ENCODE data around the gene MYL9. TPM values are rescaled to one million over a fixed set of nuclear protein-coding genes. Genes with fewer than 3 reads are reported as not detected.
"Not testable (repeated sequence)": the region's sequence is repeated elsewhere in the genome, so short reads cannot be mapped to it uniquely, and the experiment has no call there.

MYL9 gene
- total RNA-seq: 0.78 TPM

DNA sequence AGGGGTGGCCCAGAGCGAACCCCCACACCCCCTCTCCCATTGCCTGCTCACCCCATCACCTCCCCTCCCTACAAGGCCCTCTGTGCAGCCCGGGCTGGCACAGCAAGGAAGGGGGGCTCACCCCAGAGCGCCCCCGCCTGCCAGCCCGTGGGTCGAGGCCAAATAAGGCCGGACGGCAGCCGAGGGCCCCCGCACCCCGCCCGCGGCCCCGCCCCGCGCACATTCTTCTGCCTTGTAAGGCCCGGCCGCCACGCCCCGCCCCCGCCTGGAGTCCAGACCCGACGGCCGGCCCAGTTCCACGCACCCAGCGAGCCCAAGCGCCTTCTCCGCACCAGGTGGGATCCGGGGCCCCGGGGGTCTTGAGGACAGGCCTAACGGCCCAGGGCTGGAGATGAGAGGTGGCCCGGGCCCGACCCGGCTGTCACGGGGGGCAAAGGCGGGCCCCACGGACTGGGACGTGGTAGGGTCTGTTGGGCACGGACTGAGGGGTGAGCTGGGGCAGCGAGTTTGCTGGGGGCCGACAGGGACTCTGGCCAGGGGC is at the start of gene MYL9:
MYL9 (plus strand) TSS at position 293 of the 541 bp plus-strand sequence. CDS start 3,366 bp downstream, outside the sequence.
- no peak for DNase-seq

GRCh38 chr20:36491901-36492617 is 49.3 kb upstream of the MYL9 start:
- DNase-seq: no peak

GRCh38 chr20:36493051-36493800 is 48.1 kb upstream of the MYL9 start:
- DNase-seq: no peak

- peak; percentile 30 for DNase-seq
Observed at GRCh38 chr20:36493801-36494114, 47.6 kb upstream of the MYL9 start.

- no peak for DNase-seq
Observed at GRCh38 chr20:36496707-36497669, 44.3 kb upstream of the MYL9 start.

DNA sequence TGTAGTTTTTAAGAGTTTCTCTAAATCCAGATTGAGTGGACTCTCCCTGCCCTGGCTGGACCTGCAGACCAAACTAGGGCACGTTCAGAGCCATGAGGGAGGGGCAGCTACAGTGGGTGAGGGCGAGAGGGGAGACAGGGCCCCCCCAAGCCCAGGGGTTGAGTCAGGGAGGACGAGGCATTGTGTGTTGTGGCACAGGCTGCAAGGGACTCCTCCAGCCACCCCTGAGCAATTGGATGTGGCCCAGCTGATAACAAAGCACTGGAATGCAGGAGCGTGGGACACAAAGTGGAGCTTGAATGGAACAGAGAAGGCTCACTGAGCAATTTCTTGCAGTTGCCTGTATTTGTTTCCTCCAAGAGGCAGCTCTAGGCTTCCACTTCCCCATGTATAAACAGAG is 43.5 kb upstream of the MYL9 start:
- no peak for DNase-seq

DNA sequence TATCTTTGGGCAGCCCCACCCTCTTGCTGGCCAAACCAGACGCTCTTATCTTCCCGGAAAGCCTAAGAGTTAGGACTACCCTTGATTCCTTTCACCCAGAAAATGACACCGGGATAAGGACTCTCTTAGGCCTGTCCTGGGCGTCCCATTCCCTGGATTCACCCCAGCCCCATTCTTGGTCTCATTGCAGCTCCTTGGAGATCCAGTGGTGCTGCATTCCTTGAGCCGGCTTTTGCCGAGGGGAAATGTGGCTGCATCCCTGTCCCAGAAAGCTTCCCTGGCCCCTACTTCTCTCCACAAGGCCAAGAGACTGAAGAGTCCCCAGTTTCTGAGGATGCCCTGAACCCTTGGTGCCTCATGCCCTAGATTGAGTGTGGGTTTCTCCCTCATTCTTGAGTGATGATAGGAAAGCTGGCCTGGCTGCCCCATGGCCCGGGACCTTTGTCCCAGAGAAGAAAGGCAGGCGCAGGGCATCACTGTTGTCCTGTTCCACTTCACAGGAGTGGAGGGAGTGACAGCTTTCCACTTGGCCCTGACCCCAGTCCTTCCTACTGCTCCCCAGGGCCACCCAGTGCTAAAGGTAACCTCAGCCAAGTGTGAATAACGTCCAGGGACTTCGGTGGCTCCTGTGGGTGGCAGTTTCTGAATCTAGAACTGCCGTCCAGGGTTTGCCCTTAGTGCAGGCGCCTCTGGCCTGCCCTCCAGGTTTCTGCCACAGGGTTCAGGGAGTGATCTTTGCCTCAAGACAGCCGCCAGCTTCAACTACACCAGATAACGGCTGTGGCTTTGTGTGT is 42.7 kb upstream of the MYL9 start:
- DNase-seq: no peak

DNA sequence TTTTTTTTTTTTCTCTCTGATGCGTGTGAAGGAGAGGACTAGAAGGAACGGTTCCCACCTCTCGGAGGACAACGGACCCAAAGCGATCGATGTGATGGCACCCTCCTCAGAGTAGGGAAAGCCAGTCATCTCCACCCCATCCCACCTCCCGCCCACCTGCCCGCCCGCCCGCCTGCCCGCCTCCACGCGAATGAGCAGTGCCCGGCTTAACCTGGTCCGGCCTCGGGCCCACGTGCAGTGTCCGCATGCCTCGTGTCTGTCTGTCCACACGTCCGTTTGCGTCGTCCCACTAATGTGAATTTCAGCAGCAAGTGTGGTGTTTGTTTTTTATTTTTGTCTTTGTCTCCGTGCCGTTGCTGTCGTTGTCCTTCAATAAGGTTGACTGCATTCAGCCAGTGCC is 42.1 kb upstream of the MYL9 start:
- DNase-seq: no peak

- no peak for DNase-seq
Observed at GRCh38 chr20:36499723-36500501, 41.4 kb upstream of the MYL9 start.

GRCh38 chr20:36501367-36502006 is 39.8 kb upstream of the MYL9 start:
- DNase-seq: no peak

GRCh38 chr20:36504295-36504694 is 37.0 kb upstream of the MYL9 start:
- DNase-seq: no peak

- DNase-seq: no peak
Observed at GRCh38 chr20:36506253-36506652, 35.1 kb upstream of the MYL9 start.

GRCh38 chr20:36507746-36508145 is 33.6 kb upstream of the MYL9 start:
- no peak for DNase-seq

DNA sequence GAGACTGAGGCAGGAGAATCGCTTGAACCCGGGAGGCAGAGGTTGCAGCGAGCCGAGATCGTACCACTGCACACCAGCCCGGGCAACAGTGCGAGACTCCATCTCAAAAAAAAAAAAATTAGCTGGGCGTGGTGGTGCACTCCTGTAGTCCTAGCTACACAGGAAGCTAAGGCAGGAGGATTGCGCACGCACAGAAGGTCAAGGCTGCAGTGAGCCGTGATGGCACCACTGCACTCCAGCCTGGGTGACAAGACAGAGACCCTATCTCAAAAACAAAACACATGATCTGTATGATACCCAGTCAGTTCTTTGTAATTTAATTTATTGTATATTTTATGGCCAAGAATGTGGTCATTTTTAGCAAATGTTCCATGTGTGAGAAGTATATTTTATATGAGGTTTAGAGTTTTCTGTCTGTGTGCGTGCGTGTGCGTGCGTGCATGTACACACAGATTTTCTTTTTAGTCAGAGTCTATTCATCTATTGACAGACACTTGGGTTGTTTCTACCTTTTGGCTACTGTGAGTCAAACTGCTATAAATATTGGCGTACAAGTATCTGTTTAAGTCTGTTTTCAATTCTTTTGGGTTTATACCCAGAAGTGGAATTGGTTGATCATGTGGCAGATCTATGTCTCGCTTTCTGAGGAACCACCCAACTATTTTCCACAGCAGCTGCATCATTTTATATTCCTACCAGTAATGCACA is 22.2 kb upstream of the MYL9 start:
- DNase-seq: no peak

- no peak for DNase-seq
Observed at GRCh38 chr20:36519944-36520343, 21.4 kb upstream of the MYL9 start.

DNA sequence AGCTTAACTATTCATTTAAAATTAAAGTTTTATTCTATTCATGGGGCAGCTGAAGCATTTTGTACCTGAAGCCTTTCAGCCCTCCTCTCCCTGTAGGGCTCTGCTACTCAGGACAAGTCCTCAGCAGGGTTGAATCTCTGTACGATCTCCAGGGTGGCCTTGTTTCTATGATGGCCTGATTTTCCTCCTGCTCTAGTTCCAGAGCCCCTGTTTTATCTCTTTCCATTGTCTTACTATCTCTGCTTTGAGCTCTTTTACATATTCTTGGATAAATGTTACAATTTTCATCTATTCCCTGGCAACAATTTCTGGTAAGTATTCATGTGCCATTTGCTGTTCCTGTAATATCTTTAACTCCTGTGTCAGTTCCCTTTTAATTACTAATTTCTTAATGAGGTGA is 19.8 kb upstream of the MYL9 start:
- no peak for DNase-seq

DNA sequence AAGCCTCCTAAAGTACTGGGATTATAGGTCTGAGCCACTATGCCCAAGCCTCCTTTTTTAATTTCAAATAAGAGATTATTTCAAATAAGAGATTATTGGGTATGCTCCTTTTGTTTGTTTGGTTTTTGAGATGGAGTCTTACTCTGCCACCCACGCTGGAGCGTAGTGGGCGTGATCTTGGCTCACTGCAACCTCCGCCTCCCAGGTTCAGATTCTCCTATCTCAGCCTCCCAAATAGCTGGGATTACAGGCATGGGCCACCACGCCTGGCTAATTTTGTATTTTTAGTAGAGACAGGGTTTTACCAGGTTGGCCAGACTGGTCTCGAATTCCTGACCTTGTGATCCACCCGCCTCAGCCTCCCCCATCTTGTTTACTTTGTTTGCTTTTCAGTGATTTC is 18.9 kb upstream of the MYL9 start:
- not testable (repeated sequence) for DNase-seq

DNA sequence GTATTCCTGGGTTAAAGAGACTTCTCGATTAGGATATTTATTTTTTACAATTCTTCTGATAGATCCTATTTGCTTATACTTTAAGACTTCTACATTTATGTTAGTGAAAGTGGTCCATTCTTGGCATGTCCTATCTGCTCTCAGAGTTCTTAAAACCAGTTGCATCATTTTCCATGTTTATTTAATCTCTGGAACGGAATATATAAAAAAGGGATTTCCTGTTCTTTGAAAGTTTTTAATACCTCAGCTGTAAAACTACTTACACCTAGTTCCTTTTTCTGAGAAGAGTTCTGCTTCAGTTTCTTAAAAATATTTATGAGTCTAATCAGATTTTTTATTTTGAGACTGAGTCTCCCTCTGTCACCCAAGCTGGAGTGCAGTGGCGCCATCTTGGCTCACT is 18.0 kb upstream of the MYL9 start:
- DNase-seq: no peak

GRCh38 chr20:36525620-36526365 is 15.5 kb upstream of the MYL9 start:
- DNase-seq: no peak

Data from occipital lobe (tissue), 2 donors.